Muscle layer of duodenum (tissue), 2 donors: Measurements from ENCODE around the gene CHSY1.

Experiments used
- H3K27ac ChIP-seq: one replicate; pipeline ENCODE4 v1.7.0; 2013; ENCODE audit warnings: mild to moderate bottlenecking, low read length
- H3K27me3 ChIP-seq: one replicate; pipeline ENCODE4 v1.7.0; 2013; ENCODE audit warnings: low read depth, mild to moderate bottlenecking, control low read depth, low read length
- H3K36me3 ChIP-seq, 2 donors: one replicate each; pipeline ENCODE4 v1.7.0; 2013; ENCODE audit warnings: low read length in 2 of 2, control low read depth in 1 of 2, mild to moderate bottlenecking in 1 of 2; ENCODE audit not compliant: insufficient read depth in 2 of 2, control insufficient read depth in 1 of 2
- H3K4me1 ChIP-seq, 2 donors: one replicate each; pipeline ENCODE4 v1.7.0; 2013; ENCODE audit warnings: low read length in 2 of 2, mild to moderate bottlenecking in 2 of 2, control low read depth in 1 of 2, moderate library complexity in 1 of 2; ENCODE audit not compliant: insufficient read depth in 2 of 2, control insufficient read depth in 1 of 2
- H3K4me3 ChIP-seq, 2 donors: one replicate each; pipeline ENCODE4 v1.7.0; 2013; ENCODE audit warnings: low read length in 2 of 2, low read depth in 1 of 2, mild to moderate bottlenecking in 1 of 2
- H3K9me3 ChIP-seq, 2 donors: one replicate each; pipeline ENCODE4 v1.7.0; 2013; ENCODE audit warnings: low read length in 2 of 2, control low read depth in 1 of 2, mild to moderate bottlenecking in 1 of 2; ENCODE audit not compliant: control insufficient read depth in 1 of 2
- donor health status: healthy.

Gene CHSY1

GRCh38 chr15:101143321-101143720 is 108.5 kb downstream of the CHSY1 start:
- H3K4me1 ChIP-seq = no peaks in the 10 kb centered on the region
- H3K4me3 ChIP-seq = no peak overlapping the region
- no peaks in the 10 kb centered on the region for H3K36me3 ChIP-seq
- H3K27ac ChIP-seq = no peak overlapping the region
- no peaks in the 10 kb centered on the region for H3K27me3 ChIP-seq
- no peaks in the 10 kb centered on the region for H3K9me3 ChIP-seq

- Histone ChIP-seq H3K9me3 (no peaks in the 10 kb centered on the region), H3K27me3 (no peaks in the 10 kb centered on the region), H3K4me3 (no peak overlapping the region), H3K27ac (no peak overlapping the region), H3K36me3 (no peaks in the 10 kb centered on the region), H3K4me1 (no peaks in the 10 kb centered on the region)
Measured at GRCh38 chr15:101142711-101143110, 109.1 kb downstream of the CHSY1 start.

DNA sequence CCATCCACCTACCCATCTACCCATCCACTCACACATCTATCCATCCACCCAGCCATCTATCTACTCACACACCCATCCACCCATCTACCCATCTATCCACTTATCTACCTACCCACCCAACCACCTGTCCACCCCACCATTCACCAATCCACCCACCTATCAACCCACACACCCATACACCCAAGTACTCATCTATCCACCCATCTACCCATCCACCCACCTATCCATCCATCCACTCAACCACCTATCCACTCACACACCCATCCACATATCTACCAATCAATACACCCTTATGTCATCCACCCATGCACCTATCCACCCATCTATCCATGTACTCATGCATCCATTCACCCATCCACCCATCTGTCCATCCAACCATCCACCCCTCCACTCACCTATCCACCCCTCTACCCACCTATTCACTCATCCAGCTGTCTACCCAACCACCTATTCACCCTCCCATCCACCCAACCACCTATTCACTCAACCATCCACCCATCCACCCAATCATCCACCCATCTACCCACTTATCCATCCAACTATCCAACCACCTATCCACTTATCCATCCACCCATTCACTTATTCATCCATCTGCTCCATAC is 109.8 kb downstream of the CHSY1 start:
- Histone ChIP-seq H3K36me3 (no peaks in the 10 kb centered on the region), H3K9me3 (no peaks in the 10 kb centered on the region), H3K4me3 (no peak overlapping the region), H3K27me3 (no peaks in the 10 kb centered on the region), H3K4me1 (no peaks in the 10 kb centered on the region), H3K27ac (no peak overlapping the region)

DNA sequence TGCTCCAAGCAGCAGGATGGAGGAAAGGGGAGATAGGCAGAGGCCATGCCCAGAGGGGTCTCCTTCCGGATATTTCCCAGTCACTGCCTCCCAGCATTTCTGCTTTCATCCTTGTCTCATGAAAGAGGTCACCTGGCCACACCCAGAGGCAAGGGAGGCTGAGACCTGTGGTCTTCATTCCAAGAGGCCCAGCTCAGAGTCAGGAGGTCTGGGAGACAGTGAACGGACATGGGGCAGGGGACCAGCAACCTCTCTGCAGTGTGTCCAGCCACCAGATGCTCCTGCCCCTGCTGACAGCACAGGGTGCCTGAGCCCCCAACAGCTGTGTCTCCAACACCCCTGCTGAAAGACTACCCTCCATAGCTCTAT is 111.2 kb downstream of the CHSY1 start:
- H3K36me3 ChIP-seq = no peaks in the 10 kb centered on the region
- no peaks in the 10 kb centered on the region for H3K9me3 ChIP-seq
- H3K4me3 ChIP-seq = no peak overlapping the region
- no peaks in the 10 kb centered on the region for H3K4me1 ChIP-seq
- H3K27ac ChIP-seq = no peak overlapping the region
- H3K27me3 ChIP-seq = no peaks in the 10 kb centered on the region

DNA sequence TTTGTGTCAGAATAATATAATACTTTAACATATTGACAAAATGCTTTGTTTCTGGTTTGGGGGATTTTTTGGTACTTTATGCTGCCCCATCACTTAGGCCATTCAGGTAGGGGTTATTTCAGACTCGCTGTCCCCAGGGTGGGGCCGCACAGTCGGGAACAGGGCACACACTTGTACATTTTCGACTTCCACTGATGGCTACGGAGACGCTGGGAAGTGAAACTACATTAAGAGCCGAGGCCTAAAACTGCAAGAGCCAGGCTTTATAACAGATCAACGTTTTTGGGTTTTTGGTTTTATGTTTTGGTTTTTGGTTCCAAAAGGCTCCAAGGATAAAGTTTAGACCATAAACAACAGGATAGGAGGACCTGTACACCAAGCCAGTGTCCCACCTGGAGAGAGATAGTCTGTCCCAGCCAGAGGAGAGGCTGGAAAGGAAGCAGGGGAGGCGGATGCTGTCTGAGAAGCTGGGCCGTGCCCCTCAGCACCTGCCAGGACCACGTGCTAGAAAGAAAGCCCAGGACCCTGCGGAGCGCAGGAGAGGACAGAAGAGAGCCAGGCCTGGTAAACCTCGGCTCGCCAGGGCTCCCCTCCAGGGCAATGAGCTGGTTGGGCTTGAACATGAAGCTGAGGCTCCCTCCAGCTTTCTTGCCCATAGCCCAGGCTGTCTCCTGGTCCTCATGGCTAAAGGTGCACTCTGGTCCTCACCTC is 111.7 kb downstream of the CHSY1 start:
- no peaks in the 10 kb centered on the region for H3K36me3 ChIP-seq
- H3K4me1 ChIP-seq = no peaks in the 10 kb centered on the region
- no peaks in the 10 kb centered on the region for H3K9me3 ChIP-seq
- no peak overlapping the region for H3K27ac ChIP-seq
- no peak overlapping the region for H3K4me3 ChIP-seq
- no peaks in the 10 kb centered on the region for H3K27me3 ChIP-seq

DNA sequence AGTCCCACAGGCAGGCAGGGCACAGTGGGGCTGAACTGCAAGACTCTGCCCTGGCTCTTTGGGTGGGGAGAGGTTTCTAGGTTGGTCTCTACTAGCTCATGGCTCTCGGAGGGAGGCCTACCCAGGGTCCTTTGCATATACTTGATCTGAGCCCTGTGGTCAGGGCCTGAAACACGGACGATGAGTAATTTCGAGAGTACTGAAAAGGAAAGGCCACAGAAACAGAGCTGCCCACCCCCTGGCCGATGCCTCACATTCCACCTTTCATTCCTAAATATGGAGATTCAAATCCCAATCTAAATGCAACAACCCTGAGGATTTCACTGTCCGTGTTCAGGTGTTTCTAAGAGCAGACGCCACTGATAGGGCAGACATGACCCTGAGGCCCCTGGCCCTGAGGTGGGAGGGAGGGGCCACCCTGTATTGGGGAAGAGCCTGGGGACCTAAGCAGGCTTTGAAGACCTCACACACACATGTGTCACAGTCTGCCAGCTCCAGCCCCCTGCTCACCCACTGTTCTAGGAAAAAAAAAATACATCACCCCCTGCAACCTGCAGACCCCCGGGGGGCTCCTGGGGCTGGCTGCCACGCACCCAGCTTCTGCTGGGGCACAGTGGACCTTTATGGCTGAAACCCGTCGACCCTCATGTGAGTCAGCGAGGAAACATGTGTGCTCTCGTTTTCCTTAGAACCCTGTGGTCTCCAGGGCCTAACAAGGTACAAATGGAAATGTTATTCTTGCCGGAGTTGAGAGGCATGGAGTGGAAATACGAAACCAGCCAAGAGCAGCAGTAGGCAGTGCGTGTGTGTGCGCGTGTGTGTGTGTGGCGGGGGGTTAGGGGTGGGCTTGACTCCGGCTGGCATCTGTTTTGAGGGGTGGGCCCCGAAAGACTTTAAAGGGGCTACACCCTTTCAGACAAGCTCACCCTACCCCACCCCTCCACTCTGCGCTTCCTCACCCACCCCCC is 112.7 kb downstream of the CHSY1 start:
- Histone ChIP-seq H3K27me3 (no peaks in the 10 kb centered on the region), H3K4me3 (no peak overlapping the region), H3K4me1 (no peaks in the 10 kb centered on the region), H3K36me3 (no peaks in the 10 kb centered on the region), H3K9me3 (no peaks in the 10 kb centered on the region), H3K27ac (no peak overlapping the region)

GRCh38 chr15:101138086-101138660 is 113.7 kb downstream of the CHSY1 start:
- Histone ChIP-seq H3K4me1 (no peaks in the 10 kb centered on the region), H3K27ac (no peak overlapping the region), H3K36me3 (no peaks in the 10 kb centered on the region), H3K27me3 (no peaks in the 10 kb centered on the region), H3K9me3 (no peaks in the 10 kb centered on the region), H3K4me3 (no peak overlapping the region)

DNA sequence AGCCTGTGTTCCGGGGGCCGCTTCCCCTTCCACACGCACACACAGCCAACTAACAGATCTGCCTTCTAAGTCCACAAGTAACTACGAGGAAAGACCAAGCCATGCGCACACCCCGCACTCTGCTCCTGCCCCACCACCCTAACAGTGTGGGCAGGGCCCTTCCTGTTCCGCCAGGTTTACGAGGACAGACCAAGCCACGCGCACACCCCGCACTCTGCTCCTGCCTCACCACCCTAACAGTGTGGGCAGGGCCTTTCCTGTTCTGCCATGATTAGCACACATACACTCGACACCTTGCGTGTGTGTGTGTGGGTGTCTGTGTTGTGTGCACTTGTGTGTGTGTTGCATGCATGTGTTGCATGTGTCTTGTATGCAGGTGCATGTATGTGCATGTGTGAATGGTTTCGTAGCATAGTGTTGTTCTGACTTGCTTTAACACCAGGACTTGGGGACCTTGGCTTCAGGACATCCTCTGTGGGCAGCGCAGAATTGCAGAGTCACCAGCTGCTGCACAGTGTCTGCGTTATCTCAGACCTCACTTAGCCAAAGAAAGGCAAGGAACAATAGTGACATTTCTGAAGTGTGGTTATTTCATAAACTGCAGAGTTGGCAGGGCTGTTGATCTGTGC is 114.4 kb downstream of the CHSY1 start:
- Histone ChIP-seq H3K27ac (no peak overlapping the region), H3K4me1 (no peaks in the 10 kb centered on the region), H3K9me3 (no peaks in the 10 kb centered on the region), H3K36me3 (no peaks in the 10 kb centered on the region), H3K4me3 (no peak overlapping the region), H3K27me3 (no peaks in the 10 kb centered on the region)

DNA sequence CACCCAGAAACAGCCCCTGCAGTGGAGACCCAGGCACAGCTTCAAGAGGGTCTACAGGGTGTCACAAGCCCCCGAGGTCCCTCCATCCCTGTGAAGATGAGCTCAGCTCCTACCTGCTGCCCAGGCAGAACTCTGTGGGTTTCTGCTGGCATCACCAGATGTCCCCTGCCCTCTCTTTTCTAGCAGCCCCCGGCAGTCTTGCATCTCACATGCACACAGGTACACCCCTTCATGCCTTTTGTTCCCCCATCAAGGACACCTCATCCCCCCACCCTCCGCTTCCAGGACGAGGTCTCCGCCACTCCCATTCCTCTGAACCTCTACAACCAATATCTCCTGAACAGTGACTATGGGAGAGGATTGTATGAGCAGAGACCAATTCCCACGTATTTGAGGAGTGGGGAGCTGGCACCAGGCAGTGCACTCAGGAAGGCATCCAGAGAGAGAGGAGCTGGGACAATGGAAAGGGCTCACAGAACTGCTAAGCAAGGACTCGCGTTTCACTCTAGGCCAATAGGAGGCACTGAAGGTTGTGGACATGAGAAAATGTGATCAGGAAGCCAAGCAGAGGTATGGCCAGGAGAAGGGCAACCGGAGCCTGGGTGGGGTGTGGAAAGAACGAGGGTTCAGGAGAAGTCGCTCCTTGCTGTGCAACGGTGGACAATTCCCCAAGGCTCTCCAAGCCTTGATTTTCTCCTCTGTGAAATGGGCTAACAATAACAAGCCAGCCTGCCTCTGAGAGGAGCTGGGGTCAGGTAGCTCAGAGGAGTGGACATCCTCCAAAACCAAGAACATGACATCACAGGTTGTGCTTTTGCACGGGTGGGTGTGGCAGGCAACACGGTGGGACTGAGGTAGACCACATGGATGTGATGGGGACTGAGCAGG is 115.2 kb downstream of the CHSY1 start:
- H3K36me3 ChIP-seq = no peaks in the 10 kb centered on the region
- no peaks in the 10 kb centered on the region for H3K27me3 ChIP-seq
- H3K27ac ChIP-seq = no peak overlapping the region
- H3K4me1 ChIP-seq = no peaks in the 10 kb centered on the region
- no peaks in the 10 kb centered on the region for H3K9me3 ChIP-seq
- no peak overlapping the region for H3K4me3 ChIP-seq

GRCh38 chr15:101135532-101136166 is 116.2 kb downstream of the CHSY1 start:
- no peaks in the 10 kb centered on the region for H3K4me1 ChIP-seq
- no peaks in the 10 kb centered on the region for H3K27me3 ChIP-seq
- no peak overlapping the region for H3K4me3 ChIP-seq
- no peak overlapping the region for H3K27ac ChIP-seq
- H3K36me3 ChIP-seq = no peaks in the 10 kb centered on the region
- H3K9me3 ChIP-seq = no peaks in the 10 kb centered on the region
